Renal cortical epithelial cell (primary cell): ENCODE results near the gene POLR3B. TPM values are rescaled to one million over a fixed set of nuclear protein-coding genes. Genes with fewer than 3 reads are reported as not detected.

ENCODE experiments used
- DNase-seq: peaks from one replicate; pipeline ENCODE4 v3.0.0-alpha.2; 2011; ENCODE audit warnings: low read depth
- total RNA-seq: library from RNA; depleted of rRNA; stranded (reverse); fragments of >200 nt; gene quantifications from 2 replicates; pipeline ENCODE4 v1.2.3, GENCODE V29; 2014

The POLR3B gene
- total RNA-seq, 1 donor from 2014 or later: 17.3 TPM

DNA sequence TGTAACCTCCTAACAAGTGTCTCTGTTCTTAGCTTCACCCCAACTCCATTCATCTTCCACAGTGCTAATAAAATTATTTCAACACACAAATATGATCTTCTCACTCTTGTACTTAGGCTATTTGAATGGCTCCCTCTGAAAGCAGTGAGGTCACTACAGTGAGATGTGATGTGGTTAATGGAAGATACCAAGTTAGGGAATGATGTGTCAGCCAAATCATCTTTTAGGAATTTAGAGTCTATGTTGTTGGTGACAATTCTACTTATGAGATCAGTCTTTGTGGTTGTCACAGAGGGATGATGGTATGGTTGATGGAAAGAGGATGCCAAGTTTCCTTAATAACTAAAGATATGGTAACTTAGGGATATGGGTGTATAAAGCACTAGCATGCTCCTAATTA is 57.6 kb downstream of the POLR3B start:
- DNase-seq: peak; percentile 71

DNA sequence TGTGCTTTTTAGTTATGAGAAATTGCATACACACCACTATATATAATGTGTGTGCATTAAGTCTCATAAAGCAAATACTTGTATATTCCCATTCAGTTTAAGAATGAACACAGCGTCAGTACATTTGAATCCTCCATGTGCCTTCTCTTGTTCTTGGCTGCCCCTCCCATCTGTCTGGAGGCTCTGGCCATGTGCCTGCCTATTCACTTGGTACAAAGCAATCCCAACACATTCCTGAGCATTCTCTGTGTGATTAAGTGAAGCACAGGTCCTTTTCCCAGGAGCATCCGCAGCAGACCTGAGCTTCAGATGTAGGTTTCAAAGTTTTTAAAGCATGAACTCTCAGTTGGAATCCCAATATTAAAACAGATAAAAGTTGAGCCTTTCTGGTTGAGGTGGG is 58.7 kb downstream of the POLR3B start:
- DNase-seq: peak; percentile 85

DNA sequence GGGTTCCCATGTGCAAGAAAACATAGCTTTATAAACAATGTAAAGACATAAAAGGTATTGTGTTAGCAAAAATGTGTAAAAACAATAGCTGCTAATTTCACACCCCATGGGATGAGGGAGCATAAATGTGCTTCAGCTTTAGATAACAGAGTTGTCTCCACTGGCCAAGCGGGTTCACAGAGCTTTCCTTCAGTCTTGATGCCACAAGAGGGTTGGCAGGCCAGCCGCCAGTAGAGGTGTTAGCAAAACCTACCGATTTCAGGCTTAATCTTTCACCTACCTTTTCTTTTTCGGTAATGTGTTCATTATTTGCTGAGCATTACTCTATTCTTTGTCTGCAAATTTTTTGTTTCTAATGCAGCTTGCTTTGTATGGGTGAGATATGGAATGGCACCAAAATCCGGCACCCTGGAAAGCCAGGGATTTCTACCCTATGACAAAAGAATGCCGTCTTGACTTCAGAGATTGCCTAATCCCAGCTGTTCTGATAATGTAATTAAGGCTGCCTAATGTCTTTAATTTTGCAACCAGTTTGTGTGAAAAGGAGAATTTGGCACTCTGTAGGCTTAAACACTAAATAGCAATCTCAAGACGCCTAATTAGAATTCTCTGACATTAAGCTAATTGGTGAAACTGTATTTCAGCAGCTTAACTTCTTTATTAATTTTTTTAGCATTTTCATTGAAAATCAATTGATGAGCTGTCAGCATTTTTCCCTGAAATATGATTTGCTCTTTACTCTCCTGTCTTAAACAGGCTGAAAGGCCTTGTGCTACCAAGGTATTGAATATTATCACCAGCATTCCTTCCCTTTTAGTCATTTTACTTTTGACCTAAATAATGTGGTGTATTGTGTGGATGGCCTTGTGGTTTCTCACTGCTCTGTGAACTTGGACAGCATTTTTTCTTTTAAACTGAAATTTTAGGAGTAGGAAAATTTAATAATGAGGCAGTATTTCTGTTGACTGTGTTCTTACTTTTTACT is 60.7 kb downstream of the POLR3B start:
- DNase-seq: peak; percentile 88

- DNase-seq: no peak
Observed at GRCh38 chr12:106418970-106419369, 61.4 kb downstream of the POLR3B start.

DNA sequence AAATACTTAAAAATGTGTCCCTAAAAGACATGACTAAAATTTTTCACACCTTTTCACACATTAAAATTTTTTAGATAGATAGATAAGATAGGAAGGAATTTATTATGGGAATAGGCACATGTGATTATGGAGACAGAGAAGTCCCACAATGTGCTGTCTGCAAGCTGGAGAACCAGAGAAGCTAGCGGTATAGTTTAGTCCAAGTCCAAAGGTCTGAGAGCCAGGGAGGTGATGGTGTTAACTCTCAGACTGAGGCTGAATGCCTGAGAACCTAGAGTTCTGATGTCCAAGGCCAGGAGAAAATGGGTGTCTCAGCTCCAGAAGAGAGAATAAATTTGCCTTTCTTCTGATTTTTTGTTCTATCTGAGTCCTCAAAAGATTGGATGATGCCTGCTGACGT is 65.7 kb downstream of the POLR3B start:
- no peak for DNase-seq

GRCh38 chr12:106425061-106425702 is 67.6 kb downstream of the POLR3B start:
- DNase-seq: no peak

- no peak for DNase-seq
Observed at GRCh38 chr12:106427917-106428316, 70.4 kb downstream of the POLR3B start.

DNA sequence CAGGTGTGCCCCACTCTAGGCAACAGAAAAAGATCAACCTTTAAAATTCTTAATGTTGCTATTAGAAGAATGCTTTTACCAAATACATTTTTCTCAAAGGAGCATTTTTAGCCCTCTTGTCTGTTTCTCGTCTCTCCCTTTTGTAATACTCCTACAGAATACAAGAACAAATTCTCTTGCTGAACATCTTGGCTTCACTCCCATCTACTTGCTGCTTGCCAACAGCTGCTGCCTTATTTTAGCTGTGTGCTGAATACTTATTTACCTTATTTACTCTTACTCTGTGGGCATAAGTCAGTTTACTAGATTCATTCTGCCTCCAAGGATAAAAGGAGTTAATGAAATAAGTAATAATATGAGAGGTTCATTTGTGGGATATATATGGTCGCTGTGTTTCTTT is 70.8 kb downstream of the POLR3B start:
- no peak for DNase-seq

DNA sequence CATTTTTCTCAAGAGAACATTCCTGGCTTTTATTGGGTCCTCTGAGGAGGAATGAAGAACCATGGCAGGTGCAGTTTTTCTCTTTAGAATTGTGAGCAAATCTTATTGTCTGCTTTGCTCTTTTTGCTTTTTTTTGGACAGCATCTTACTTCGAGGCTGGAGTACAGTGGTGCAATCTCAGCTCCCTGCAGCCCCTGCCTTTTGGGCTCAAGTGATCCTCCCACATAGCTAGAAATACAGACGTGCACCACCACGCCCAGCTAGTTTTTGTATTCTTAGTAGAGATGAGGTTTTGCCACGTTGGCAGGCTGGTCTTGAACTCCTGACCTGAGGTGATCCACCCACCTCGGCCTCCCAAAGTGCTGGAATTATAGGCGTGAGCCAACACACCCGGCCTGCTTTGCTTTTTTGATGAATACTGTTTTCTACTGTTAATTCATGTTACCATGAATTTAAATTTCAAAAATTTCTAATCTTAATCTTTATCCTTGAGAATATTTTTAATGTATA is 71.5 kb downstream of the POLR3B start:
- DNase-seq: no peak

GRCh38 chr12:106429636-106430035 is 72.1 kb downstream of the POLR3B start:
- DNase-seq: no peak

DNA sequence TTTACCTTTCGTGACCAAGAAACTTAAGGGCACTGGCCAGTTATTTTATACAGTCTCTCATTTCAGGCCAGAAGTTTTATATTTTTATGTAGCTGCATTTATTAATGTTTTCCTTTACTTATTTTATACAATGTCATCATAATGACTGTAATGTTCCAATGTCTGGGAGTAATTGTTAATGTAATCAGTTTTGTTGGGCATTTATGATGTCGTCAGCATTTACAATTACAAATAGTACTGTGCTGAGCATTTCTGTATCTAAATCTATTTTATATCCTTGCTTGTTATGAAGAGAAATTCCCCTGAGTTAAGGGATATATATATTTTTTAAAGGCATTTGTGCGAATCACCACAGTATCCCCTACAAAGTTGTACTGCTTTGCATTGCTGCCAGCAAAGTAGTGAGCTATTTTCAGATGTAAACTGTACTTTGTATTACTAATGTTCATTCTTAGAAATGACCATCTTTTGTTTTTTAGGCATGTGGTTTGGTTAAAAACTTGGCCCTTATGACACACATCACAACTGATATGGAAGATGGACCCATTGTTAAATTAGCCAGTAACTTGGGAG is 74.4 kb downstream of the POLR3B start:
- DNase-seq: no peak

DNA sequence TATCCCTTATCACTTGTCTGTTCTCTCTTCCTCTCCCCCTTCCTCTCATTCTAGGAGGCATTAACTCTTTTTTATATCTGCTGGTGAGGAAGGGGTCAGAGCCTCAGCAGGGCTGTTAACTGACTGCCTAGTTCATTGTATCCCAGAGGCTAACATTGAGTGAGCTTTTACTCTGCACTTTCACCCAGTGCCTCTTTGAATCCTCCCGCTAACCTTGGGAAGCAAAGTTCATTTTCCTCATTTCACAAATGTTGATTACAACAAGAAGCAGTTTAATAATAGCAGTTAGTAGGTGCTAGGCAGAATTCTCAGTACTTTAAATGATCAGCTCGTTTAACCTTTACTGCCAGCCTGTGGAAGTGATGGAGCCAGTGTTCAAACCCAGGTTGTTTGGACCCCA is 75.5 kb downstream of the POLR3B start:
- no peak for DNase-seq

GRCh38 chr12:106434526-106434925 is 77.0 kb downstream of the POLR3B start:
- no peak for DNase-seq

GRCh38 chr12:106436164-106436563 is 78.6 kb downstream of the POLR3B start:
- peak; percentile 31 for DNase-seq

DNA sequence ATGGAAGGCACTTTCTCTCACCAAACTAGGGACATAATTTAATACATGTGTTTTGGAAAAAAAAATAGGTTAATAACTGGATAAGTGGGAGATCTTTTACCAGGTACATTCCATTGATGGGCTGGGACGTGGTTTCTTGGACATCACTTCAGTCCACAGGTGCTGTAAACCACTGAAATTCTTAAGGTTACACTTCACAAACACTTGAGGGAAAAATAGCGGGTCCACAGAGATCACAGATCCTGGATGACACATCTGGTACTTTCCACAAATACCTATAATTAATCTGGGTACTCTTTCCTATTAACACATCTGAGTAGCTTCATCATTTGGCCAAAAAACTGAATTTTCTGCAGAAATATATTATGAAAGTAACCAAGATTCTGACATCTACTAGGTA is 85.0 kb downstream of the POLR3B start:
- DNase-seq: peak; percentile 19

- no peak for DNase-seq
Observed at GRCh38 chr12:106445053-106445452, 87.5 kb downstream of the POLR3B start.

GRCh38 chr12:106445959-106446358 is 88.4 kb downstream of the POLR3B start:
- DNase-seq: no peak

DNA sequence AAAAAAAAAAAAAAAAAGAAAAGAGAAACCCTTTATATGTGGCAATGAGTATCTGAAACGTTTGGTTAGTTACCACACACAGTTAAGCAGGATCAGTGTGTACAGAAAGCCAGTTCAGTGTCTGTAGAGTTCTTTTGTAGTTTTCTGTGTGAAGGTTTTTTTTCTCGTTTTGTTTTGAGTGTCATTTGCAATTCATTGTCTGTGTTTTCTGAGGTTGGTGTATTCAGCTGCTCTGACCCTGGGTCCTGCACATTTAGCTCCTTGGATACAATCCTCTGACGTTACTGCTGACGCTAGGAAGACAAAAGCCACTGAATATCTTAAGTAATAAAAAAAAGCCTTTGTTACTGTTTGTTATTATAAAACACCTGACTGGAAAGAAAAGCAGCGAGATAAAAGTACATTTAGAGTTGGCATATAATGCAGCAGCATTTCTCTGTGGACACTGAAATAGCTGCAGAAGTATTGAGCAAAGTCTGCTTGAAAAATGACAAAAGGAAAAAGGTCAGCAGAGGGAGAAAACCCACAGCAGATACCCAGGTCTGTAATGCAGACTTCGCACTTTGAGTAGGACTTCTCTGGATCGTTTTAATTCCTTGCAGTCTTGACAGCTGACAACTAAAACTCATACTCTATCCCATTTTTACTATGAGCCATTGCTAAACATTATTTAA is 89.0 kb downstream of the POLR3B start:
- DNase-seq: no peak

- no peak for DNase-seq
Observed at GRCh38 chr12:106452309-106452708, 94.8 kb downstream of the POLR3B start.

DNA sequence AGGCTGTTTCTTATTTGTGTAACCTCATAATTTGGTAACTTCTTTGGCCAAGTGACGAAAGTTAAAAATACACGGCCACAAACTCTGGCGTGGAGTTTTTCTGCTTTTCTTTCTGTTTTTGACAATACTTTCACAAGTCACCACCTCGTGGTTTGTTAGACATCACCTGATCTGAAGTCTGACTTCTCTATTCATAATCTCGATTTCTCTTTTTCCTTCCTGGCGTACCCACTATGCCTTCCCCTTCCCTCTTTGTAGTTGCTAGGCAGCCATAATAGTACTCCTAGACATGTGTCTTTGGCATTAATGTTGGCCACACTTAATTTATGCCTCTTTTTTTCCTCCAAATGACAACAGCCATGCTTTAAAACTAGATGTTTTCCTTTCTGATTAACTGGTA is 97.6 kb downstream of the POLR3B start:
- no peak for DNase-seq

DNA sequence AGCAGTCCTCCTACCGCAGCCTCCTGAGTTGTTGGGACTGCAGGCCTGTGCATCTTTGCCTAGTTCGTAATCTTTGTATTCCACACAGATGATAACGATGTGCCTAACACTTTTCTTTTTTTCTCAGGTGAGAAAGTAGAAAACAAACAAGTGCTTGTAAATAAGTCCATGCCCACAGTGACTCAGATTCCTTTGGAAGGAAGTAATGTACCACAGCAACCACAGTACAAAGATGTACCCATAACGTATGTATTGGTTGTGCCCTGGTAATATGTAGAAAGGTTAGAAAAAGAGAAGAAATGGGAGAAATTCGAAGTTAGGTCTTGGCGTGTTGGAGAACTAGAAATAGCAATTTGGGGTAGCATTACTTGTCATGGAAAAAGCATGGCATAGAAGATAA is 101.6 kb downstream of the POLR3B start:
- no peak for DNase-seq

GRCh38 chr12:106459534-106459933 is 102.0 kb downstream of the POLR3B start:
- no peak for DNase-seq
